NCI-H2227 treated with DMSO at 0.1 percent for 48 hours (cell line): ENCODE data around the gene PLPP7.
"Not testable (repeated sequence)": the region's sequence is repeated elsewhere in the genome, so short reads cannot be mapped to it uniquely, and the experiment has no call there.

Experiments
- DNase-seq: peaks from one replicate; lab custom pipeline; 2025; lab: John Stamatoyannopoulos, UW

The PLPP7 gene

GRCh38 chr9:131266266-131267229, 23.0 kb upstream of the PLPP7 start:
- DNase-seq = no peak

GRCh38 chr9:131270171-131271015, 19.1 kb upstream of the PLPP7 start:
- DNase-seq = no peak

- DNase-seq = not testable (repeated sequence)
Measured at GRCh38 chr9:131271016-131271273, 18.6 kb upstream of the PLPP7 start.

GRCh38 chr9:131271506-131271931, 18.0 kb upstream of the PLPP7 start:
- no peak for DNase-seq

- no peak for DNase-seq
Measured at GRCh38 chr9:131272212-131272611, 17.3 kb upstream of the PLPP7 start.

- DNase-seq = no peak
Measured at GRCh38 chr9:131273146-131273855, 16.2 kb upstream of the PLPP7 start.

- DNase-seq = no peak
Measured at GRCh38 chr9:131273856-131274673, 15.5 kb upstream of the PLPP7 start.

- DNase-seq = no peak
Measured at GRCh38 chr9:131274674-131275331, 14.7 kb upstream of the PLPP7 start.

GRCh38 chr9:131275332-131276093, 14.0 kb upstream of the PLPP7 start:
- no peak for DNase-seq

GRCh38 chr9:131276094-131276888, 13.2 kb upstream of the PLPP7 start, which contains the start of gene FAM78A:
TSS of gene FAM78A (minus strand) at chr9:131276510. CDS start at chr9:131276179, 331 bp downstream.
- DNase-seq = no peak

- no peak for DNase-seq
Measured at GRCh38 chr9:131276891-131277286, 12.6 kb upstream of the PLPP7 start.

GRCh38 chr9:131277287-131277909, 12.1 kb upstream of the PLPP7 start:
- DNase-seq = no peak

GRCh38 chr9:131277910-131278701, 11.4 kb upstream of the PLPP7 start:
- peak; percentile 69 for DNase-seq

- DNase-seq = no peak
Measured at GRCh38 chr9:131278702-131279111, 10.8 kb upstream of the PLPP7 start.

GRCh38 chr9:131279196-131279862, 10.2 kb upstream of the PLPP7 start:
- DNase-seq = no peak

- DNase-seq = no peak
Measured at GRCh38 chr9:131279863-131280570, 9.5 kb upstream of the PLPP7 start.

- no peak for DNase-seq
Measured at GRCh38 chr9:131280660-131281059, 8.9 kb upstream of the PLPP7 start.
